ENCODE results near the gene BIRC5.

DNA sequence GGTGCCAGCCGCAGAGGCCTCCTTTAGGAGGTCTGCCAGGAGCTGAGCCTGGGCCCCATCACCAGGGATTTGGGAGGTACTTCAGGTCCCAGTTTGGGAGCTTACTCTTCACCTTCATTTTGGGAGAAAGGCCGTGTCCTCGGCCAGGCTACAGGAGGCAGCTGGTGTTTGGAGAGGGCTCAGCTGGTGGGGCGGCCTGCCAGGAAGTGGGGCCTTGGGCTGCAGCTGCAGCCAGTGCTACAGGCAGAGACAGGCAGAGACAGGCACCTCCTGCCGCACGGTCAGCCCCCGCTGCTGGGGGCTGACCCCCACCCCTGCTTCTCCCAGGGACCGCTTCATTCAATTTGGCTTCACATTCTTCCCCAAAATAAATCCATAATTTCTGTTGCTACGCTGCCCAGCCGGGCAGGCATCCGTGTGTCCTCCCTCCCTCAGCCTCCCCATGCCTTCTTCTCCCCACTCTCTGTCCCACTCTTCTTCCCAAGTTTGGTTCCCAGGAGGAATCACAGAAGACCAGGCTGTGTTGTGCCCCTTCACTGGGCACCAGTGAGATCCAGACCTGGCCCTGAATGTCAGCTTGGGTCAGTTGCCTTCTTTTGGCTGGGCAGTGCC is 23.5 kb downstream of the BIRC5 start:
- TF ChIP-seq CTCF (IDR thresholded peaks at IDR 0.05) (no peak), POLR2A (IDR thresholded peaks at IDR 0.05) (no peak)
